K562 (cell line): ENCODE measurements around the gene KLHL22. TPM values are rescaled to one million over a fixed set of nuclear protein-coding genes. Genes with fewer than 3 reads are reported as not detected.

ENCODE experiments used
- BRD4 ChIP-seq: fragments of 200-600 bp; sonication (generic); IDR thresholded peaks from 2 replicates; pipeline ENCODE4 v1.6.1; 2017; ENCODE audit warnings: inconsistent platforms
- CHD1 ChIP-seq: fragments of 200-600 bp; sonication (generic); IDR thresholded peaks from one replicate; pipeline ENCODE4 v1.6.1; 2012; ENCODE audit warnings: mild to moderate bottlenecking, moderate library complexity, low read length, inconsistent platforms
- ESRRB ChIP-seq: fragments of 250-450 bp; sonication (Bioruptor Pico); IDR thresholded peaks from 2 replicates; pipeline ENCODE4 v1.5.0; 2020; ENCODE audit warnings: mild to moderate bottlenecking, moderate library complexity, borderline replicate concordance
- MAFF ChIP-seq: IDR thresholded peaks from 2 replicates; pipeline ENCODE4 v1.6.1; 2012; ENCODE audit warnings: low read length, improper control_type of control experiment
- MBD2 ChIP-seq: sonication (generic); IDR thresholded peaks from 2 replicates; pipeline ENCODE4 v1.6.1; 2016; ENCODE audit warnings: low read depth, borderline replicate concordance
- NR2C2 ChIP-seq, 2 experiments: fragments of 200-800 bp in 1 of 2; sonication (Bioruptor generic) in 1 of 2; sonication (generic) in 1 of 2; formaldehyde crosslinking in 1 of 2; IDR thresholded peaks; 2 replicates each; pipeline versions ENCODE4 v1.6.1 to v1.8.0; 2016 to 2022; ENCODE audit warnings: mild to moderate bottlenecking in 1 of 2, missing compliant biosample characterization in 1 of 2, missing genetic modification characterization in 1 of 2, missing genetic modification reagents in 1 of 2
- SRF ChIP-seq, 2 experiments: fragments of 250-450, 450-650 bp in 1 of 2; sonication (Bioruptor Pico) in 1 of 2; sonication (generic) in 1 of 2; formaldehyde crosslinking; IDR thresholded peaks; 2 replicates each; pipeline versions ENCODE4 v1.5.0 to v1.5.1; 2020 to 2022; ENCODE audit warnings: mild to moderate bottlenecking in 1 of 2, missing genetic modification reagents in 1 of 2
- SRSF3 ChIP-seq: fragments of 200-400 bp; formaldehyde crosslinking; IDR thresholded peaks from 2 replicates; pipeline ENCODE4 v1.6.1; 2016; ENCODE audit warnings: mild to moderate bottlenecking, low read length, moderate library complexity; ENCODE audit not compliant: insufficient read depth
- TCF7L2 ChIP-seq: fragments of 150-350 bp; IDR thresholded peaks from 2 replicates; pipeline ENCODE4 v1.6.1; 2016; ENCODE audit warnings: low read depth, mild to moderate bottlenecking, low read length, moderate library complexity
- TOE1 ChIP-seq, 2 experiments: fragments of 450-650 bp in 1 of 2; sonication (generic) in 1 of 2; formaldehyde crosslinking in 1 of 2; IDR thresholded peaks; 2 replicates each; pipeline versions ENCODE4 v1.7.1 to v1.8.0; 2016 to 2022; ENCODE audit warnings: borderline replicate concordance in 2 of 2, mild to moderate bottlenecking in 2 of 2, antibody characterized with exemption in 1 of 2, inconsistent platforms in 1 of 2, low read depth in 1 of 2, missing genetic modification reagents in 1 of 2, moderate library complexity in 1 of 2
- ZNF79 ChIP-seq: fragments of 250-450 bp; sonication (Bioruptor Pico); IDR thresholded peaks from 2 replicates; pipeline ENCODE4 v1.4.0; 2020; ENCODE audit warnings: low read depth, mild to moderate bottlenecking, moderate library complexity
- polyA plus RNA-seq, 8 experiments: library from polyadenylated mRNA; depleted of rRNA in 4 of 8; stranded (reverse) in 5 of 8; unstranded in 3 of 8; fragments of >200 nt; fragmentation: Nextera tagmentation in 2 of 8; fragmentation: Illumina TruSeq in 1 of 8; extraction: Ambion mirVana in 2 of 8; extraction: Trizol in 1 of 8; gene quantifications; 2 replicates each; pipeline versions ENCODE4 v1.2.1 to v1.2.3, GENCODE V29; 2011 to 2014; ENCODE audit warnings: inconsistent platforms in 1 of 8, missing spikeins in 1 of 8
- total RNA-seq, 7 experiments: library from RNA; depleted of rRNA in 6 of 7; stranded (reverse); fragments of >200 nt in 6 of 7; fragmentation: Illumina TruSeq in 2 of 7; extraction: Trizol in 2 of 7; gene quantifications; 2 replicates each; pipeline versions ENCODE4 v1.2.1 to v1.2.3, GENCODE V29; 2011 to 2021; ENCODE audit warnings: low replicate concordance in 1 of 7
- TF ChIP-seq, protein P1 (sequence below): sonication (generic); formaldehyde crosslinking; IDR thresholded peaks from 2 replicates; pipeline ENCODE4 v1.8.0; 2022; ENCODE audit warnings: mild to moderate bottlenecking, missing genetic modification reagents
- TF ChIP-seq, protein P2 (sequence below), 2 experiments: IDR thresholded peaks in 1 of 2; conservative IDR thresholded peaks in 1 of 2; 2 replicates each; pipeline ENCODE4 v1.6.1; 2016; ENCODE audit warnings: low read depth in 2 of 2, mild to moderate bottlenecking in 1 of 2, missing compliant biosample characterization in 1 of 2, missing genetic modification characterization in 1 of 2, moderate library complexity in 1 of 2
- TF ChIP-seq, protein P3 (sequence below): fragments of 250-450 bp; sonication (Bioruptor Pico); IDR thresholded peaks from 2 replicates; pipeline ENCODE4 v1.5.0; 2020; ENCODE audit warnings: mild to moderate bottlenecking
- TF ChIP-seq, protein P4 (sequence below), 3 experiments: IDR thresholded peaks in 2 of 3; conservative IDR thresholded peaks in 1 of 3; 2 replicates each; pipeline ENCODE4 v1.5.1; 2011 to 2012; ENCODE audit warnings: low read length in 3 of 3, mild to moderate bottlenecking in 3 of 3, control low read depth in 2 of 3, improper control_type of control experiment in 1 of 3, inconsistent platforms in 1 of 3, low read depth in 1 of 3, mixed read lengths in 1 of 3, moderate library complexity in 1 of 3; ENCODE audit not compliant: insufficient read depth in 2 of 3
- TF ChIP-seq, protein P5 (sequence below): fragments of 250-450 bp; sonication (Bioruptor Pico); IDR thresholded peaks from 2 replicates; pipeline ENCODE4 v1.4.0; 2020; ENCODE audit warnings: mild to moderate bottlenecking

KLHL22 gene
- total and polyA plus RNA-seq, 9 of the 15 experiments (the other 6 are each of a cell fraction or from before 2014, with no cell fraction given), result 1.3 to 25.6 (median 15.2) TPM

DNA sequence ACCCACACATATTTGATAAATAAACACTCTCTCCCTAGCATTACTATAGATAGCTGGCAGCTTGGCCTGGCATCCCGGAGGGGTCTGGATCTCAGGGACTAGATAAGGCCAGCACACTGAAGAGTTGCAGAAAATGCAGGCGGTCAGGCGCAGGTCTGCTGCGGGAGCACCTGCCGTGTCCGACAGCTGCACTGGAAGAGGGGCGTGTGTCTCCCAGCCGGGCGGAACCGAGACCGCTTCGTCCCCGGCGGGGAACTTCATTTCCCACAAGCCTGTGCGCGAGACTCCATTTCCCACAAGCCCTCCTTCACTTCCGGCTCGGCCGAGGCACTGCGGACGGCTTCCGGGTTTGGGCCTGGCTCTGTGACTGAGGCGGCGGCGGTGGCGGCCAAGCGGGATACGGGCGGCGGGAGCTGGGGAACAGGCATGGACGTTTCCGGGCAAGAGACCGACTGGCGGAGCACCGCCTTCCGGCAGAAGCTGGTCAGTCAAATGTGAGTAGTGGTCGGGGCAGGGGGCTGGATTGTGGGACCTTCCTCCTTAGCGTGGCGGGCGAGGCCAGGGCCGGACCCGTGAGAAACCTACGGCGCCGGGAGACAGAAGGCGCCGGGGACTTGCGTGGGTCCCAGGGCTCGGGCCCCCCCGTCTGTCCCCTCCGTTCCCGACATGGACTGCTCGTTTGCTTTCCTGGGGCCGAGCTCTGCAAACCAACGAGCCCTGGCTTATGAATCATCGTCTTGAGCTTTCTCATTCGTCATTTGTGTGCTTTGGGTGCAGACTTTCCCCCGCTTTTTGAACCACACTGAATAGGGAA is 11.9 kb upstream of the KLHL22 start, which contains the start of gene MED15 (continued):
- TF ChIP-seq TOE1 (IDR thresholded peaks at IDR 0.05; ENCODE audit: borderline replicate concordance), result no peak
- peak; percentile 99 for TF ChIP-seq TOE1 (CRISPR knock-in tag; IDR thresholded peaks at IDR 0.05; ENCODE audit: borderline replicate concordance, low read depth)
- TF ChIP-seq, protein P1, sequence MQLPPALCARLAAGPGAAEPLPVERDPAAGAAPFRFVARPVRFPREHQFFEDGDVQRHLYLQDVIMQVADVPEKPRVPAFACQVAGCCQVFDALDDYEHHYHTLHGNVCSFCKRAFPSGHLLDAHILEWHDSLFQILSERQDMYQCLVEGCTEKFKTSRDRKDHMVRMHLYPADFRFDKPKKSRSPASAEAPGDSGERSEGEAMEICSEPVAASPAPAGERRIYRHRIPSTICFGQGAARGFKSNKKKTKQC (CRISPR knock-in tag), result no peak
- peak; percentile 98 for TF ChIP-seq BRD4
- TF ChIP-seq CHD1, result peak; percentile 89
- peak; percentile 43; the same call in 1 of the 2 replicates for TF ChIP-seq ESRRB (CRISPR knock-in tag)
- 0 out of 2 replicates have a peak, but pooled peaks have one; percentile 17 for TF ChIP-seq SRSF3
- TF ChIP-seq, protein P2, sequence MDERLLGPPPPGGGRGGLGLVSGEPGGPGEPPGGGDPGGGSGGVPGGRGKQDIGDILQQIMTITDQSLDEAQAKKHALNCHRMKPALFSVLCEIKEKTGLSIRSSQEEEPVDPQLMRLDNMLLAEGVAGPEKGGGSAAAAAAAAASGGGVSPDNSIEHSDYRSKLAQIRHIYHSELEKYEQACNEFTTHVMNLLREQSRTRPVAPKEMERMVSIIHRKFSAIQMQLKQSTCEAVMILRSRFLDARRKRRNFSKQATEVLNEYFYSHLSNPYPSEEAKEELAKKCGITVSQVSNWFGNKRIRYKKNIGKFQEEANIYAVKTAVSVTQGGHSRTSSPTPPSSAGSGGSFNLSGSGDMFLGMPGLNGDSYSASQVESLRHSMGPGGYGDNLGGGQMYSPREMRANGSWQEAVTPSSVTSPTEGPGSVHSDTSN (CRISPR knock-in tag; IDR thresholded peaks at IDR 0.05; ENCODE audit: low read depth), result no peak
- TF ChIP-seq, protein P2 (tag; conservative IDR thresholded peaks at IDR 0.05; ENCODE audit: low read depth), result no peak
- peak; percentile 59 for TF ChIP-seq TCF7L2
- TF ChIP-seq SRF (CRISPR knock-in tag; IDR thresholded peaks at IDR 0.05), result no peak
- TF ChIP-seq, protein P3, sequence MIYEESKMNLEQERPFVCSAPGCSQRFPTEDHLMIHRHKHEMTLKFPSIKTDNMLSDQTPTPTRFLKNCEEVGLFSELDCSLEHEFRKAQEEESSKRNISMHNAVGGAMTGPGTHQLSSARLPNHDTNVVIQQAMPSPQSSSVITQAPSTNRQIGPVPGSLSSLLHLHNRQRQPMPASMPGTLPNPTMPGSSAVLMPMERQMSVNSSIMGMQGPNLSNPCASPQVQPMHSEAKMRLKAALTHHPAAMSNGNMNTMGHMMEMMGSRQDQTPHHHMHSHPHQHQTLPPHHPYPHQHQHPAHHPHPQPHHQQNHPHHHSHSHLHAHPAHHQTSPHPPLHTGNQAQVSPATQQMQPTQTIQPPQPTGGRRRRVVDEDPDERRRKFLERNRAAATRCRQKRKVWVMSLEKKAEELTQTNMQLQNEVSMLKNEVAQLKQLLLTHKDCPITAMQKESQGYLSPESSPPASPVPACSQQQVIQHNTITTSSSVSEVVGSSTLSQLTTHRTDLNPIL (CRISPR knock-in tag), result no peak
- no peak for TF ChIP-seq ZNF79 (CRISPR knock-in tag)
- TF ChIP-seq, protein P4, sequence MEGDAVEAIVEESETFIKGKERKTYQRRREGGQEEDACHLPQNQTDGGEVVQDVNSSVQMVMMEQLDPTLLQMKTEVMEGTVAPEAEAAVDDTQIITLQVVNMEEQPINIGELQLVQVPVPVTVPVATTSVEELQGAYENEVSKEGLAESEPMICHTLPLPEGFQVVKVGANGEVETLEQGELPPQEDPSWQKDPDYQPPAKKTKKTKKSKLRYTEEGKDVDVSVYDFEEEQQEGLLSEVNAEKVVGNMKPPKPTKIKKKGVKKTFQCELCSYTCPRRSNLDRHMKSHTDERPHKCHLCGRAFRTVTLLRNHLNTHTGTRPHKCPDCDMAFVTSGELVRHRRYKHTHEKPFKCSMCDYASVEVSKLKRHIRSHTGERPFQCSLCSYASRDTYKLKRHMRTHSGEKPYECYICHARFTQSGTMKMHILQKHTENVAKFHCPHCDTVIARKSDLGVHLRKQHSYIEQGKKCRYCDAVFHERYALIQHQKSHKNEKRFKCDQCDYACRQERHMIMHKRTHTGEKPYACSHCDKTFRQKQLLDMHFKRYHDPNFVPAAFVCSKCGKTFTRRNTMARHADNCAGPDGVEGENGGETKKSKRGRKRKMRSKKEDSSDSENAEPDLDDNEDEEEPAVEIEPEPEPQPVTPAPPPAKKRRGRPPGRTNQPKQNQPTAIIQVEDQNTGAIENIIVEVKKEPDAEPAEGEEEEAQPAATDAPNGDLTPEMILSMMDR (IDR thresholded peaks at IDR 0.05 in 2 of 3, conservative IDR thresholded peaks at IDR 0.05 in 1 of 3; ENCODE audit: insufficient read depth in 2 of 3, low read depth in 1 of 3, low read length in 3 of 3), result peak in 2 of 3 experiments; percentile 6 to 23; a peak in 3 of 6 replicates
- 0 out of 2 replicates have a peak, but pooled peaks have one; percentile 15 for TF ChIP-seq MAFF
- peak; percentile 99 for TF ChIP-seq NR2C2 (CRISPR knock-in tag; IDR thresholded peaks at IDR 0.05)
- no peak for TF ChIP-seq NR2C2 (tag; IDR thresholded peaks at IDR 0.05)
- TF ChIP-seq, protein P5, sequence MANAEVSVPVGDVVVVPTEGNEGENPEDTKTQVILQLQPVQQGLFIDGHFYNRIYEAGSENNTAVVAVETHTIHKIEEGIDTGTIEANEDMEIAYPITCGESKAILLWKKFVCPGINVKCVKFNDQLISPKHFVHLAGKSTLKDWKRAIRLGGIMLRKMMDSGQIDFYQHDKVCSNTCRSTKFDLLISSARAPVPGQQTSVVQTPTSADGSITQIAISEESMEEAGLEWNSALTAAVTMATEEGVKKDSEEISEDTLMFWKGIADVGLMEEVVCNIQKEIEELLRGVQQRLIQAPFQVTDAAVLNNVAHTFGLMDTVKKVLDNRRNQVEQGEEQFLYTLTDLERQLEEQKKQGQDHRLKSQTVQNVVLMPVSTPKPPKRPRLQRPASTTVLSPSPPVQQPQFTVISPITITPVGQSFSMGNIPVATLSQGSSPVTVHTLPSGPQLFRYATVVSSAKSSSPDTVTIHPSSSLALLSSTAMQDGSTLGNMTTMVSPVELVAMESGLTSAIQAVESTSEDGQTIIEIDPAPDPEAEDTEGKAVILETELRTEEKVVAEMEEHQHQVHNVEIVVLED, result no peak
- TF ChIP-seq MBD2, result no peak
